PC-9 (cell line): ENCODE data around the gene LCLAT1. TPM values are rescaled to one million over a fixed set of nuclear protein-coding genes. Genes with fewer than 3 reads are reported as not detected.

Experiments
- BruUV-seq: library from RNA; stranded (reverse); fragments of 400-500 nt; replicated peaks from 2 replicates; lab custom pipeline; 2021; lab: Mats Ljungman, UMichigan
- CTCF ChIA-PET: fragments of 300-600 bp; sonication (Branson Sonifier 250); formaldehyde crosslinking; loops from one replicate; lab custom pipeline; 2022; ENCODE audit warnings: antibody characterized with exemption; lab: Charles Lee
- POLR2A ChIA-PET: fragments of 300-600 bp; sonication (Branson Sonifier 250); formaldehyde crosslinking; loops from one replicate; lab custom pipeline; 2022; ENCODE audit warnings: antibody characterized with exemption; ENCODE audit not compliant: unreplicated experiment; lab: Charles Lee
- DNase-seq, 2 experiments: peaks; one replicate each; pipeline versions ENCODE4 v3.0.0 to v3.0.0-alpha.2; 2015 to 2022; ENCODE audit warnings: mixed read lengths in 1 of 2
- H2AFZ ChIP-seq: fragments of 200-600 bp; sonication (generic); 2 replicates; pipeline ENCODE4 v1.8.1; 2017; ENCODE audit warnings: antibody characterized with exemption
- H3F3A ChIP-seq: fragments of 200-600 bp; sonication (generic); 2 replicates; pipeline ENCODE4 v1.8.1; 2017; ENCODE audit warnings: antibody characterized with exemption, mild to moderate bottlenecking, low read depth; ENCODE audit not compliant: insufficient read depth
- H3K27ac ChIP-seq: fragments of 200-600 bp; sonication (generic); 2 replicates; pipeline ENCODE4 v1.6.1; 2016; ENCODE audit warnings: mixed run types
- H3K27me3 ChIP-seq: fragments of 200-600 bp; sonication (generic); 2 replicates; pipeline ENCODE4 v1.6.1; 2016; ENCODE audit warnings: low read depth, mixed run types; ENCODE audit not compliant: insufficient read depth
- H3K36me3 ChIP-seq: fragments of 200-600 bp; sonication (generic); 2 replicates; pipeline ENCODE4 v1.6.1; 2016; ENCODE audit warnings: low read depth, mixed run types
- H3K4me1 ChIP-seq: fragments of 200-600 bp; sonication (generic); replicated peaks from 2 replicates; pipeline ENCODE4 v1.6.1; 2016; ENCODE audit warnings: mixed run types; ENCODE audit not compliant: insufficient read depth
- H3K4me2 ChIP-seq: fragments of 200-600 bp; sonication (generic); 2 replicates; pipeline ENCODE4 v1.6.1; 2017; ENCODE audit warnings: mixed run types
- H3K4me3 ChIP-seq: fragments of 200-600 bp; sonication (generic); 2 replicates; pipeline ENCODE4 v1.6.1; 2016; ENCODE audit warnings: mixed run types
- H3K79me2 ChIP-seq: fragments of 200-600 bp; sonication (generic); 2 replicates; pipeline ENCODE4 v1.6.1; 2017; ENCODE audit warnings: low read depth, mixed run types
- H3K9me2 ChIP-seq: fragments of 200-600 bp; sonication (generic); 2 replicates; pipeline ENCODE4 v1.8.1; 2017; ENCODE audit warnings: mild to moderate bottlenecking; ENCODE audit not compliant: insufficient read depth
- H3K9me3 ChIP-seq: fragments of 200-600 bp; sonication (generic); 2 replicates; pipeline ENCODE4 v1.8.1; 2016; ENCODE audit warnings: low read depth; ENCODE audit not compliant: insufficient read depth
- H4K20me1 ChIP-seq: fragments of 200-600 bp; sonication (generic); 2 replicates; pipeline ENCODE4 v1.8.1; 2017; ENCODE audit not compliant: insufficient read depth
- CTCF ChIP-seq: fragments of 200-600 bp; sonication (generic); conservative IDR thresholded peaks from 2 replicates; pipeline ENCODE4 v1.6.1; 2017; ENCODE audit warnings: mixed run types, antibody characterized with exemption, mild to moderate bottlenecking, moderate library complexity
- EZH2 ChIP-seq: fragments of 200-600 bp; sonication (generic); IDR thresholded peaks from 2 replicates; pipeline ENCODE4 v1.8.0; 2017; ENCODE audit warnings: antibody characterized with exemption, low read depth
- intact Hi-C: fragments of 100-400 bp; cut with micrococcal nuclease; formaldehyde crosslinking; loops from one replicate; pipeline ENCODE4 v1.10.0; 2022; ENCODE audit not compliant: unreplicated experiment
- total RNA-seq: library from RNA; stranded (reverse); gene quantifications from 2 replicates; pipeline ENCODE4 v1.2.3, GENCODE V29; 2021

Gene LCLAT1
- total RNA-seq, 1 experiment from 2014 or later, result 35.7 TPM

- ChIA-PET POLR2A (no interaction called here), CTCF (no interaction called here)
- H3K36me3 ChIP-seq, result no peaks in the 10 kb centered on the region
- no peaks in the 10 kb centered on the region for H3F3A ChIP-seq
- no peaks in the 10 kb centered on the region for H3K79me2 ChIP-seq
- no peak for DNase-seq
- H3K27me3 ChIP-seq, result no peaks in the 10 kb centered on the region
- no TSS peak for BruUV-seq
- intact Hi-C loops, result no loop called here
- no peaks in the 10 kb centered on the region for H3K4me1 ChIP-seq
- H3K9me3 ChIP-seq, result no peaks in the 10 kb centered on the region
- no peak overlapping the region for H3K4me2 ChIP-seq
- H3K9me2 ChIP-seq, result no peaks in the 10 kb centered on the region; the same call in 1 of the 2 replicates
- no peak overlapping the region for H2AFZ ChIP-seq
- no peak overlapping the region for H3K27ac ChIP-seq
- TF ChIP-seq EZH2, result no peak
- no peak for TF ChIP-seq CTCF
- no peaks in the 10 kb centered on the region; the same call in none of the 2 replicates for H4K20me1 ChIP-seq
- H3K4me3 ChIP-seq, result no peak overlapping the region
Observed at GRCh38 chr2:30588994-30589393, 141.9 kb downstream of the LCLAT1 start.

GRCh38 chr2:30590407-30590806 lies 143.4 kb downstream of the LCLAT1 start:
- TF ChIP-seq EZH2 (no peak), CTCF (no peak)
- Histone ChIP-seq H2AFZ (no peak overlapping the region), H3K9me2 (no peaks in the 10 kb centered on the region; the same call in 1 of the 2 replicates), H3K4me2 (no peak overlapping the region), H3K27ac (no peak overlapping the region), H3K36me3 (no peaks in the 10 kb centered on the region), H3K9me3 (no peaks in the 10 kb centered on the region), H4K20me1 (no peaks in the 10 kb centered on the region; the same call in none of the 2 replicates), H3K4me1 (no peaks in the 10 kb centered on the region), H3K27me3 (no peaks in the 10 kb centered on the region), H3K79me2 (no peaks in the 10 kb centered on the region), H3F3A (no peaks in the 10 kb centered on the region), H3K4me3 (no peak overlapping the region)
- no peak for DNase-seq
- ChIA-PET CTCF (no interaction called here), POLR2A (no interaction called here)
- intact Hi-C loops, result no loop called here
- BruUV-seq, result no TSS peak

- no peaks in the 10 kb centered on the region for H3K9me3 ChIP-seq
Observed at GRCh38 chr2:30591186-30591585, 144.1 kb downstream of the LCLAT1 start.

More at GRCh38 chr2:30591186-30591585, 144.1 kb downstream of the LCLAT1 start:
- Histone ChIP-seq H3K9me2 (no peaks in the 10 kb centered on the region; the same call in 1 of the 2 replicates), H3K4me3 (no peak overlapping the region), H3K27me3 (no peaks in the 10 kb centered on the region), H3F3A (no peaks in the 10 kb centered on the region), H2AFZ (no peak overlapping the region), H3K4me1 (no peaks in the 10 kb centered on the region), H4K20me1 (no peaks in the 10 kb centered on the region; the same call in none of the 2 replicates), H3K36me3 (no peaks in the 10 kb centered on the region), H3K27ac (no peak overlapping the region), H3K4me2 (no peak overlapping the region), H3K79me2 (no peaks in the 10 kb centered on the region)
- no peak for DNase-seq
- BruUV-seq, result no TSS peak
- intact Hi-C loops, result no loop called here
- ChIA-PET POLR2A (no interaction called here), CTCF (interaction anchor here (0.5 kb wide), 1 partner anchor 598 kb away, joined by 4 read pairs; no protein-coding TSS in a partner anchor)
- TF ChIP-seq CTCF (no peak), EZH2 (no peak)
